Fibroblast of villous mesenchyme (primary cell): ENCODE data around the gene ENTPD2. TPM values are rescaled to one million over a fixed set of nuclear protein-coding genes. Genes with fewer than 3 reads are reported as not detected.

Experiments
- DNase-seq: peaks from one replicate; pipeline ENCODE4 v3.0.0-alpha.2; 2010; ENCODE audit warnings: low read depth
- H3K4me3 ChIP-seq: 2 replicates; pipeline ENCODE4 v1.5.1; 2011; ENCODE audit warnings: low read depth, mild to moderate bottlenecking, low read length
- CTCF ChIP-seq: IDR thresholded peaks from 2 replicates; pipeline ENCODE4 v1.5.1; 2012; ENCODE audit warnings: low read depth, mild to moderate bottlenecking, low read length; ENCODE audit not compliant: insufficient read depth
- total RNA-seq: library from RNA; depleted of rRNA; stranded (reverse); fragments of >200 nt; gene quantifications from 2 replicates; pipeline ENCODE4 v1.2.3, GENCODE V29; 2012

Gene ENTPD2
- total RNA-seq, 1 donor, result not detected

GRCh38 chr9:137040568-137040967 lies 13.3 kb downstream of the ENTPD2 start:
- DNase-seq, result no peak

GRCh38 chr9:137039611-137040366 lies 14.1 kb downstream of the ENTPD2 start:
- TF ChIP-seq CTCF, result no peak
- no peak for DNase-seq
- H3K4me3 ChIP-seq, result no peak overlapping the region

More at GRCh38 chr9:137040568-137040967, 13.3 kb downstream of the ENTPD2 start:
- H3K4me3 ChIP-seq, result no peak overlapping the region
- no peak for TF ChIP-seq CTCF

GRCh38 chr9:137038916-137039315 lies 14.9 kb downstream of the ENTPD2 start:
- no peak for TF ChIP-seq CTCF
- no peak overlapping the region for H3K4me3 ChIP-seq

GRCh38 chr9:137037483-137037882 lies 16.4 kb downstream of the ENTPD2 start:
- TF ChIP-seq CTCF, result no peak
- H3K4me3 ChIP-seq, result no peak overlapping the region

More at GRCh38 chr9:137038916-137039315, 14.9 kb downstream of the ENTPD2 start:
- DNase-seq, result no peak

GRCh38 chr9:137037035-137037434 lies 16.8 kb downstream of the ENTPD2 start:
- TF ChIP-seq CTCF, result no peak
- no peak overlapping the region for H3K4me3 ChIP-seq
- DNase-seq, result no peak

More at GRCh38 chr9:137037483-137037882, 16.4 kb downstream of the ENTPD2 start:
- no peak for DNase-seq

- no peak for TF ChIP-seq CTCF
- DNase-seq, result no peak
- H3K4me3 ChIP-seq, result no peak overlapping the region
Measured at GRCh38 chr9:137035937-137036336, 17.9 kb downstream of the ENTPD2 start.

- no peak for TF ChIP-seq CTCF
- no peak overlapping the region for H3K4me3 ChIP-seq
- no peak for DNase-seq
Measured at GRCh38 chr9:137035507-137035834, 18.4 kb downstream of the ENTPD2 start.
